Measurements from ENCODE around the gene PLEKHB2. TPM values are rescaled to one million over a fixed set of nuclear protein-coding genes. Genes with fewer than 3 reads are reported as not detected.

Gene PLEKHB2
- total and polyA plus RNA-seq, 9 of the 15 experiments (the other 6 are each of a cell fraction or from before 2014, with no cell fraction given), result 41.3 to 71.5 (median 50.2) TPM

- TF ChIP-seq ZNF407 (IDR thresholded peaks at IDR 0.05; ENCODE audit: low read depth) (peak; percentile 57; the same call in 1 of the 2 replicates), NCOA1 (IDR thresholded peaks at IDR 0.05; ENCODE audit: low read depth) (0 out of 2 replicates have a peak, but pooled peaks have one; percentile 20), E2F1 (CRISPR knock-in tag; IDR thresholded peaks at IDR 0.05) (0 out of 2 replicates have a peak, but pooled peaks have one; percentile 34), SAFB (IDR thresholded peaks at IDR 0.05; ENCODE audit: borderline replicate concordance, low read depth, low read length) (no peak), ZNF263 (CRISPR knock-in tag; IDR thresholded peaks at IDR 0.05; ENCODE audit: borderline replicate concordance) (no peak), ZKSCAN1 (IDR thresholded peaks at IDR 0.05; ENCODE audit: low read depth, low read length) (no peak), ZNF316 (IDR thresholded peaks at IDR 0.05) (peak; percentile 95), MAFK (IDR thresholded peaks at IDR 0.05; ENCODE audit: low read length) (peak; percentile 32; the same call in 1 of the 2 replicates), SOX6 (IDR thresholded peaks at IDR 0.05) (no peak), FOXA3 (CRISPR knock-in tag; conservative IDR thresholded peaks at IDR 0.05 in 1 of 2, IDR thresholded peaks at IDR 0.05 in 1 of 2) (peak in 1 of 2 experiments; percentile 34; a peak in 1 of 4 replicates), ZNF23 (CRISPR knock-in tag; IDR thresholded peaks at IDR 0.05) (no peak), BRF2 (IDR thresholded peaks at IDR 0.05; ENCODE audit: borderline replicate concordance, insufficient read depth, insufficient read length) (no peak), NFRKB (IDR thresholded peaks at IDR 0.05; ENCODE audit: low read depth) (0 out of 2 replicates have a peak, but pooled peaks have one; percentile 52), DPF2 (IDR thresholded peaks at IDR 0.05) (peak; percentile 60)
Measured at GRCh38 chr2:131093696-131094462, 11.3 kb upstream of the PLEKHB2 start (continued).
